ENCODE measurements around the gene OLIG1. TPM values are rescaled to one million over a fixed set of nuclear protein-coding genes. Genes with fewer than 3 reads are reported as not detected.

The OLIG1 gene
- total and polyA plus RNA-seq, 2 of the 4 experiments (the other 2 are of a cell fraction) = not detected

DNA sequence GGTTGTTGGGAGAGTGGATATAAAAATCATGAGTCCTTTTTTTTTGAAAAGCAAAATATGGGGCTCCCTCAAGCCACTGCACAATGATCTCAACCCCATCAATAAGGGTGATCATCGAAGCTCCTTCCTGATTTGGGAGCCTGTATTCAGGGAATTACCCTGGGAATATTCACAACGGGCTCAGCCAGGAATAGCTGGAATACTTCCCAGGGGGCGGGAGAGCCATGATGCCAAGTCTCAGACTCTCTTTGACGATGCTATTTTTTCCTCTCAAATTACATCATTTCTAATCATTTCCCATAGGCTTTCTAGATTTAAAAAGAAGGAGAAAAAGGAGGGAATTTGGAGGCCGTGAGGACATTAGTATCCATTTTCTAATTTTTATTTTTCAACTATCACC is 18.4 kb downstream of the OLIG1 start:
- H2BK15ac ChIP-seq (ENCODE audit: low read depth, low read length) = no peak overlapping the region
- DNase-seq (no peak), ATAC-seq (ENCODE audit: low read depth) (no peak)
- ChIA-PET POLR2A (ENCODE audit: unreplicated experiment) (no interaction called here), CTCF (no interaction called here)
- H3K4me3 ChIP-seq (ENCODE audit: insufficient read depth, low read depth, low read length) = no peak overlapping the region
- no peak overlapping the region for H3K56ac ChIP-seq (ENCODE audit: extremely low read depth, insufficient read depth, low read length)
- H4K5ac ChIP-seq (ENCODE audit: low read depth, low read length) = no peak overlapping the region
- H3K4me2 ChIP-seq (ENCODE audit: low read depth, low read length) = no peak overlapping the region
- H2AFZ ChIP-seq (replicated peaks; ENCODE audit: low read length, poor library complexity) = no peak overlapping the region
- H2BK20ac ChIP-seq (ENCODE audit: low read depth, low read length) = no peak overlapping the region
- H3K36me3 ChIP-seq (ENCODE audit: control insufficient read depth, insufficient read depth, low read length) = no peaks in the 10 kb centered on the region
- no peaks in the 10 kb centered on the region for H3K79me1 ChIP-seq (ENCODE audit: low read depth in 1 of 2, low read length in 2 of 2)
- peaks cover 13% of the 10 kb centered on the region for H3K27me3 ChIP-seq (ENCODE audit: control insufficient read depth, insufficient read depth, low read length)
- H3K14ac ChIP-seq (replicated peaks; ENCODE audit: low read depth, low read length) = no peak overlapping the region
- no peaks in the 10 kb centered on the region for H3K4me1 ChIP-seq (ENCODE audit: control insufficient read depth, insufficient read depth, low read length)
- H2BK5ac ChIP-seq (ENCODE audit: low read depth, low read length, poor library complexity, severe bottlenecking) = no peak overlapping the region
- TF ChIP-seq BHLHE40 (IDR thresholded peaks at IDR 0.05; ENCODE audit: low read depth, low read length) = no peak
- TF ChIP-seq CHD1 (IDR thresholded peaks at IDR 0.05; ENCODE audit: low read depth, low read length) = no peak
- no peak for TF ChIP-seq RFX5 (IDR thresholded peaks at IDR 0.05; ENCODE audit: low read depth, low read length)
- TF ChIP-seq USF2 (IDR thresholded peaks at IDR 0.05; ENCODE audit: low read depth, low read length) = no peak
- no peak for TF ChIP-seq RCOR1 (IDR thresholded peaks at IDR 0.05; ENCODE audit: insufficient replicate concordance, low read length)
- no peak for TF ChIP-seq NFE2L2 (IDR thresholded peaks at IDR 0.05; ENCODE audit: low read depth, low read length)
- no peak for TF ChIP-seq ELK1 (IDR thresholded peaks at IDR 0.05; ENCODE audit: borderline replicate concordance, low read depth, low read length)
- no peak for TF ChIP-seq FOS (IDR thresholded peaks at IDR 0.05; ENCODE audit: low read depth, low read length)
- TF ChIP-seq CTCF (conservative IDR thresholded peaks at IDR 0.05; ENCODE audit: low read depth, low read length) = no peak
- TF ChIP-seq POLR2A (IDR thresholded peaks at IDR 0.05; ENCODE audit: low read depth, low read length) = no peak
- no peak for TF ChIP-seq RAD21 (IDR thresholded peaks at IDR 0.05; ENCODE audit: low read length)
- intact Hi-C loops (cut with micrococcal nuclease) (no loop called here), dilution Hi-C loops (cut with HindIII; ENCODE audit: low sequenced_read_pairs, unreplicated experiment) (no loop called here), in situ Hi-C loops (cut with MboI; ENCODE audit: low sequenced_read_pairs) (no loop called here)
- no peaks in the 10 kb centered on the region for H3K9me3 ChIP-seq (ENCODE audit: control insufficient read depth, insufficient read depth, low read length)
- no peaks in the 10 kb centered on the region for H3K9me1 ChIP-seq (ENCODE audit: insufficient read depth, low read length)
- H3K18ac ChIP-seq (ENCODE audit: low read depth, low read length) = no peak overlapping the region
- no peak overlapping the region for H2BK120ac ChIP-seq (ENCODE audit: low read depth, low read length)
- H4K8ac ChIP-seq (ENCODE audit: low read depth in 2 of 2, low read length in 2 of 2) = no peak overlapping the region
- WGBS, 2 experiments (ENCODE audit: extremely low coverage in 2 of 2, insufficient read length in 1 of 2) = no CpG with 5 or more reads among the region's 5 CpGs
- no peak overlapping the region for H4K91ac ChIP-seq (ENCODE audit: insufficient read depth, low read depth, low read length)
- no peak overlapping the region for H3K27ac ChIP-seq (ENCODE audit: insufficient read depth, low read length)
- no peaks in the 10 kb centered on the region for H4K20me1 ChIP-seq (ENCODE audit: insufficient read depth, low read length)
- no peak overlapping the region for H3K23ac ChIP-seq (ENCODE audit: low read depth, low read length)
- H3K9ac ChIP-seq (ENCODE audit: low read depth, low read length) = no peak overlapping the region
- no peak overlapping the region for H2AK5ac ChIP-seq (ENCODE audit: low read depth, low read length)
- no peak overlapping the region for H2AK9ac ChIP-seq (replicated peaks; ENCODE audit: low read depth, low read length, poor library complexity)
- BruUV-seq (replicated peaks) = no TSS peak
- no peak overlapping the region for H3K4ac ChIP-seq (ENCODE audit: low read depth, low read length)
